HG03354 (cell line): ENCODE results near the gene RAD51D.
"Not testable (repeated sequence)": the region's sequence is repeated elsewhere in the genome, so short reads cannot be mapped to it uniquely, and the experiment has no call there.

Source experiments
- ATAC-seq: cut with Tn5 transposase; IDR thresholded peaks from one replicate; pipeline ENCODE4 v1.9.1; 2021; ENCODE audit warnings: mild to moderate bottlenecking; ENCODE audit not compliant: unreplicated experiment, poor library complexity, severe bottlenecking

The RAD51D gene

GRCh38 chr17:35046740-35047283 is 72.8 kb downstream of the RAD51D start:
- ATAC-seq = peak; percentile 57

GRCh38 chr17:35046245-35046644 is 73.4 kb downstream of the RAD51D start:
- ATAC-seq = no peak

GRCh38 chr17:35045458-35045979 is 74.1 kb downstream of the RAD51D start:
- ATAC-seq = not testable (repeated sequence)

- no peak for ATAC-seq
These were observed 75.5 kb downstream of the RAD51D start for GRCh38 chr17:35044181-35044580.
